AG04449 (cell line): Measurements from ENCODE around the gene RIPK1.

Source experiments
- CTCF ChIA-PET: fragments of 350-600 bp; formaldehyde crosslinking; extraction: SDS; loops from one replicate; lab custom pipeline; 2021; ENCODE audit warnings: antibody characterized with exemption; lab: Yijun Ruan, JAX
- POLR2A ChIA-PET: fragments of 400-600, 350-600 bp; formaldehyde crosslinking; extraction: SDS; loops from one replicate; lab custom pipeline; 2020; ENCODE audit warnings: antibody characterized with exemption, inconsistent platforms; lab: Yijun Ruan, JAX
- DNase-seq: peaks from one replicate; pipeline ENCODE4 v3.0.0-alpha.2; 2010; ENCODE audit warnings: low read depth, low spot score
- H3K4me3 ChIP-seq: 2 replicates; pipeline ENCODE4 v1.5.1; 2011; ENCODE audit warnings: low read depth, mild to moderate bottlenecking, control low read depth, low read length
- CTCF ChIP-seq: IDR thresholded peaks from one replicate; pipeline ENCODE4 v1.5.1; 2011; ENCODE audit warnings: mild to moderate bottlenecking, moderate library complexity, low read length, control low read depth, inconsistent platforms; ENCODE audit not compliant: insufficient read depth; ENCODE audit errors: missing control alignments

Gene RIPK1

GRCh38 chr6:3079682-3080081 lies 11.4 kb downstream of the RIPK1 start:
- no peak overlapping the region for H3K4me3 ChIP-seq
- POLR2A ChIA-PET, result no interaction called here
- TF ChIP-seq CTCF, result no peak
- no peak for DNase-seq
- CTCF ChIA-PET, result interaction anchor here (1.1 kb wide), 1 partner anchor 77 kb away, joined by 3 read pairs; the partner anchor contains the start of gene TUBB2A

- DNase-seq, result no peak
- H3K4me3 ChIP-seq, result no peak overlapping the region
- ChIA-PET CTCF (interaction anchor here (1.5 kb wide), 1 partner anchor 129 kb away, joined by 3 read pairs; no protein-coding TSS in a partner anchor), POLR2A (no interaction called here)
- no peak for TF ChIP-seq CTCF
These were observed 13.7 kb downstream of the RIPK1 start for GRCh38 chr6:3081960-3082359.

- CTCF ChIA-PET, result interaction anchor here (1.2 kb wide), 1 partner anchor 98 kb away, joined by 3 read pairs; no protein-coding TSS in a partner anchor
These were observed 16.8 kb downstream of the RIPK1 start for GRCh38 chr6:3085074-3085473.

GRCh38 chr6:3086282-3086946 lies 18.1 kb downstream of the RIPK1 start:
- TF ChIP-seq CTCF, result no peak
- ChIA-PET POLR2A (interaction anchor here (0.7 to 1.4 kb wide), 2 partner anchors 18 to 170 kb away, joined by 3 to 4 read pairs; partner anchors contain the start of gene RIPK1), CTCF (interaction anchor here (0.8 to 1.0 kb wide), 2 partner anchors 11 to 14 kb away, joined by 3 read pairs; no protein-coding TSS in a partner anchor)
- H3K4me3 ChIP-seq, result no peak overlapping the region
- DNase-seq, result no peak

More at GRCh38 chr6:3085074-3085473, 16.8 kb downstream of the RIPK1 start:
- no peak for TF ChIP-seq CTCF
- POLR2A ChIA-PET, result interaction anchor here (1.4 kb wide), 1 partner anchor 17 kb away, joined by 3 read pairs; the partner anchor contains the start of gene RIPK1
- no peak for DNase-seq
- no peak overlapping the region for H3K4me3 ChIP-seq

- H3K4me3 ChIP-seq, result no peak overlapping the region
- ChIA-PET POLR2A (no interaction called here), CTCF (interaction anchor here (1.7 kb wide), 2 partner anchors 13 to 33 kb away, joined by 3 to 6 read pairs; no protein-coding TSS in a partner anchor)
- TF ChIP-seq CTCF, result no peak
- no peak for DNase-seq
These were observed 20.2 kb downstream of the RIPK1 start for GRCh38 chr6:3088446-3088845.

GRCh38 chr6:3088968-3089367 lies 20.7 kb downstream of the RIPK1 start:
- ChIA-PET CTCF (interaction anchor here (1.3 to 1.7 kb wide), 4 partner anchors 13 to 162 kb away, joined by 3 to 6 read pairs (median 4); no protein-coding TSS in a partner anchor), POLR2A (no interaction called here)
- DNase-seq, result no peak
- TF ChIP-seq CTCF, result no peak
- no peak overlapping the region for H3K4me3 ChIP-seq
